NCI-H1436 (cell line): Measurements from ENCODE around the gene NNAT.
"Not testable (repeated sequence)": the region's sequence is repeated elsewhere in the genome, so short reads cannot be mapped to it uniquely, and the experiment has no call there.

Experiments
- DNase-seq: peaks from one replicate; lab custom pipeline; 2025; lab: John Stamatoyannopoulos, UW

The NNAT gene, protein sequence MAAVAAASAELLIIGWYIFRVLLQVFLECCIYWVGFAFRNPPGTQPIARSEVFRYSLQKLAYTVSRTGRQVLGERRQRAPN

DNA sequence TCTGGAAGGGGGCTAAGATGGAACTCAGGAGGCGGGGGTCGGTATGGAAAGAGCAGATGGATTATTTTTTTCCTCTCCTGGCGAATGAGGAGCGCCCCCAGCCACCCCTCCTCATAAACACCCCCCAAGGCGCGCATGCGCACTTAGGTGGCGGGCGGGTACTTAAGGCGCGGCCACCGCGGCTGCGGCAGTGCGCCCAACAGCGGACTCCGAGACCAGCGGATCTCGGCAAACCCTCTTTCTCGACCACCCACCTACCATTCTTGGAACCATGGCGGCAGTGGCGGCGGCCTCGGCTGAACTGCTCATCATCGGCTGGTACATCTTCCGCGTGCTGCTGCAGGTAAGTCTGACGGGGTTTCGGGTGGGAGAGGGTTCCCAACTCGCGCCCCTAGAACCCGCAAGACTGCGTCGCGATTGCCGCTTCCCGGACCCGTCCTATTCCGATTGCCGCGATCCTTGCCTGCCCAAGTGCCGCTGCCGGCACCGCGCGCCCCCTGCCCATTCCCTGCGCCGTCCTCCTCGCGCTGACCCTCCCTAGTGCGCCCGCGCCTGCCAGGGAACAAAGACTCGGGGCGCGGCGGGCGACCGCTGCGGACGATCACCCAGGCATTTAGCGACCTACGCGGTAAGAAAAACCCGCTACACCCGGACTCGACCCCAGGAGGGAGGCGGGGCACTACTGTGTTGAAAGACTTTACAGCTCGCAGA lies at the start of gene NNAT:
Gene NNAT, plus strand, starts transcription at position 190 of the 711 bp plus-strand sequence. Its CDS starts 82 bp downstream, at position 272.
- peak; percentile 71 for DNase-seq

DNA sequence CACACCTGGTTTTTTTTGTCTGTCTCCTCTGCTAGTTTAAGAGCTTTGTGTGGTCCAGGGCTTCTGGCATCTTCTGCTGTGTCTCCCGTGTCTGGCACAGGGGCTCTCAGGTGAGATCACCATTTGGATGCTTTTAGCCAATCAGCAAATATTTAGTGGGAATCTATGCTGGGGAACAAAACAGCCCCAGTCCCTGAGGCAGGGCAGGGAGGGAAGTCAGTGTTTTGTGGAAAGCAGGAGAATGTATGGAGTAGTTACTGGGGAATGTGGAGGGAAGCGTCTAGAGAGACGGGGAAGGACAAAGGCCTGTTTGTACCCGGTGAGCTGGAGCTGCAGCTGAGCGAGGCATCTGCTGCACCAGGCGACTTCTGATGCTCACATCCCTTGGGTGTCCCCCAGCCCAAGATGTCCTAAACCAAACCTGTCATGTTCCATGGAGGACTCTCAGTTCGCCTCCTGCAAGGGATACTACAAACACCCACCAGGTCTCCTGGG lies 49.3 kb upstream of the NNAT start:
- DNase-seq = no peak

DNA sequence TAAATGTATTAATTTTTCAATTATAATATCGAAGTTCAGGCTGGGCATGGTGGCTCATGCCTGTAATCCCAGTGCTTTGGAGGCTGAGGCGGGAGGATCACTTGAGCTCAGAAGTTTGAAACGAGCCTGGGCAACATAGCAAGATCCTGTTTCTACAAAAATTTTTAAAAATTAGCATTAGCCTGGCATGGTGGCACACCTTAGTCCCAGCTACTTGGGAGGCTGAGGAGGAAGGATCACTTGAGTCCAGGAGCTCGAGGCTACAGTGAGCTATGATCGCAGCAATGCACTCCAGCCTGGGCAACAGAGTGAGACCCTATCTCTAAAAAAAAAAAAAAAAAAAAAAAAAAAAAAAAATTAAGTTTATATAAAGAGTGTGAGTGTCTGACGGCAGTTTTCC lies 48.6 kb upstream of the NNAT start:
- not testable (repeated sequence) for DNase-seq

DNA sequence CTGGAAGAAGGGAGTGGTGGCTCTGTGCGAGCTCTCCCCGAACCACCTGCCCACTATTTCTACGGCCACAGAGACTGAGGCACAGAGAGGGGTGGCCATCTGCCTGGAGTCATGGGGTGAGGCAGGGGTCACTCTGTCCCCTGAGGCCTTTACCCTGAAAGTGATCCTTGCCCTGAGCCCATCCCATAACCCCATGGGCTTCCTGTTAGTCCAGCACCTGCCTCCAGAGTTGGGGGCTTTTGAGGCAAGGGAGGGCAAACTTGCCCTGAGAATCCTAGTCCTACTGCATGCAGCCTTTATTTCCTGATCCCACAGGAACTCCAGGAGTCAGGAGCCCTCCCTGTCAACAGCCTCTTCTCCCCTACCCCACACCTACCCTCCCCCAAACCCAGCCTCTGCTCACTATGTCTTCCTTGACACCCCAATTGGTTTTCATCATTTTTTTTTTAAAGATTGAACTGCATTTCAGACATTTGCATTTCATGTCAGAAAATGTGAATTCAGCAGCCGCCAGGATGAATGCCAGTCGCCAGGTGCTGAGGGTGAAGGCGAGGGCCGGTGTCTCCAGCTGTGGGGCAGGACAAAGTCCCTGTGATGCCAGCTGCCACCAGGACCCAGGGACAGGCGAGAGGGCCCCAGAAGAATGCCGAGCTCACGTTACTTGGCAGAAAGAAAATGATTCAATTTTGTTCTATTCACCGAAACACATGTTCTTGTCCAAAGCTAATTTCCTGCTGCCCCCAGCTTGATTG lies 47.6 kb upstream of the NNAT start:
- no peak for DNase-seq

DNA sequence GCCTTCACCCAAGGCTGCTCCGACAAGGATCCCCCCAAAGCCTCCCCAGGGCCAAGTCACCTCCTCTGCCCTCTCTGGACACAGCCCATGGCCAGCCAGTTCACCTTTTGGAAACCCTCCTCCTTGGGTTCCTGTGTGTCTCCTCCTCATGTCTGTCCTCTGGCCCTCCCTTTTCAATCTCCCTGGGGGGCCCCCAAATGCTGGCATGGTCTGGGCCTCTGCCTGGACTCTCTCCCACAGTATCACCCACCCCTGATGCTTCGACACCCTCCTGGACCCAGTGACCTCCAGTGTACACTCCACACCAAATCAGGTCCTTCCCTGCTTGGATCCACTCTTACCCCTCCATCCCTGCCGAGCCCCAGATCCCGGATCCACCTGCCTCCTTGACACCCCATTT lies 46.7 kb upstream of the NNAT start:
- no peak for DNase-seq

DNA sequence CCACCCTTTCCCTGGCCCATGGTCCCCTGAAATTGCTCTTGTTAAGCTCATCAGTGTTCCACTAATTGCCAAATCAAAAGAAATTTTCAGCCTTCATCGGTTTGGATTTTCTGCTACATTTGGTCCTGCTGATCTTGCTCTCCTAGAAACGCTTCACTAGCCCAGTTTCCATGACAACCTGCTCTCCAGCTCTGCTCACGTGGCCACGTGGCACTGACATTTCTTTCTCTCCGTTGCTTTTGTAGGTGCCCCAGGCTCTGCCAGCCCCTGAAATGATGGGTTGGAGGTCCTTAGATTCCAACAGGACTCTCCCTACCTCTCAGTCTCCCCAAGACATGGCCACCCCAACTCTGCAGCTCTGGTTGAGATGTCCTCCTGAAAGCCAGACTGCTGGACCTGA lies 45.8 kb upstream of the NNAT start:
- DNase-seq = no peak

DNA sequence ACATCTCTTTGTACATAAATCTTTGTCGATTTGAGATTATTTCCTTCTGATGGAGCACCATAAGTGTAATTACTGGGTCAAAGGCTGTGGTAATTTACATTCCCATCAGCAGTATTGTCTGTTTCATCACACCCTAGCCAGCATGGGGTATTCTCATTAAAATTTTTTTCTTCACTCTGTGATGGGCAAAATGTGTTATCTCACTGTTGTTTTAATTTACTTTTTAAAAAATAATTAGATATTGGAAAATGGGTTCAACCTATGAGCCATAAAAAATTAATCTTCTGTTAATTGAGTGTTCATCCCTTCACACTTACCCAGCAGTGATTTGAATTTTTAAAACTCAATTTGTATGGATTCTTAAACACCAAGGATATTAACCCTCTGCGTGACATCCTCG lies 44.0 kb upstream of the NNAT start:
- no peak for DNase-seq

DNA sequence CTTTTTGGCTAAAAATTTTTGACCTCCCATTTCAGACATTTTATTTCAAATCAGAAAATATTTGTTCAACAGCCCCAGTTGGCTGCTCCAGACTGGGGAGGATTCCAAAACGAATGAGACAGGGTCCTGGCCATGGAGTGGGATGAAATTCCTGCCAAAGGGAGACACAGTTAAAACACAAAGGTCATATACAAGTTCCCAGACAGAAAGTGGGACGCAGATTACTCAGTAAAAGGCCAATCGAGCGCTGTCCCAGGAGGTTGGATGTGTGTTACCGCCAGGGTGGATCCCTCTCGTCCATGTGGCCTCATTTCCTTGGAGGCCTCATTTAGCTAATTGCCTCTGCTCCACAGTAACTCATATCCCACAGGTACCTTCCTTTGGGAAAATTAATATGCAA lies 41.8 kb upstream of the NNAT start:
- DNase-seq = no peak

DNA sequence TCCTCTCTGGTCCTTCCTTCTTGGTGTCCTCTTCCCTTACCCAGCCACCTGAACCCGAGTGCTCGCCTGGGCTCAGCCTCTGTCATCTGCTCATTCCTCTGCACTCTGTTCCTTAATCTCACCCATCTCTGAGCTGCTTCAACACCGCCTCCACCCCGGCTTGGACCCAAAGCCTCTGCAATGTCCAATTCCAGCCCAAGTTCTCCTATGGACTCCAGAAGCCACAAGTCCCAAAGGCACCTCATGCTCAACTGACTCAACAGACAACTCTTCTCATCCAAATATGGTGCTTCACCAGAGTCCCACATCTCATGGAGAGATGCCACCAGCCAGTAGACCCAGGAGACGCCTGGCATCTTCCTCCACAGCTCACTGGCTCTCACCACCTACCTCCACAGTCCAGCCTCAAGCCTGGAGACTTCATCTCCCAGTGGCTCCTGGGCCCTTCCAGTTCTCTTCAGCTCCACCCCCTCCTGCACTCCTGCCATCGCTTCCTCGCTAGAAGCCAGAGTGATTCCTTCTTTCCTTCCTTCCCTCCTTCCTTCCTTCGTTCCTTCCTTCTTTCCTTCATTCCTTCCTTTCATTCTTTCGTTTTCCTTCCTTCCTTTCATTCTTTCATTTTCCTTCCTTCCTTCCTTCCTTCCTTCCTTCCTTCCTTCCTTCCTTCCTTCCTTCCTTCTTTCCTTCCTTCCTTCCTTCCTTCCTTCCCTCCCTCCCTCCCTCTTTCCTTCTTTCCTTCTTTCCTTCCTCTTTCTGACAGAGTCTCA lies 40.9 kb upstream of the NNAT start:
- no peak for DNase-seq

DNA sequence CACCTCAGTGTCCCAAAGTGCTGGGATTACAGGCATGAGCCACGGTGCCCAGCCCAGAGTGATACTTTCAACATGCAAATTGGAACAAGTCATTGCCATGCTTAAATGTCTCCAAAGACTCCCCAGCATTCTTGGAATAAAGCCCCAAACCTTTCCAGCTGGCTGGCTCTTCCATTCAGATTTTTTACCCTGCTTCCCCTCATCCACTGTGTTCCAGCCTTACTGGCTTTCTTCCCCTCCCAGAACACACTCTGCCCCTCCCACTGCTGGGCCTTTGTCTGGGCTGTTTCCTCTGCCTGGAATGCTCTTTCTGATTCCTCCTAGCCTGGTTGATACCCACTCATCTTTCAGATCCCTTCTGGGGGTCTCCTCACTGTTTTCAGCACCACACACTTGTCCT lies 40.1 kb upstream of the NNAT start:
- DNase-seq = no peak

DNA sequence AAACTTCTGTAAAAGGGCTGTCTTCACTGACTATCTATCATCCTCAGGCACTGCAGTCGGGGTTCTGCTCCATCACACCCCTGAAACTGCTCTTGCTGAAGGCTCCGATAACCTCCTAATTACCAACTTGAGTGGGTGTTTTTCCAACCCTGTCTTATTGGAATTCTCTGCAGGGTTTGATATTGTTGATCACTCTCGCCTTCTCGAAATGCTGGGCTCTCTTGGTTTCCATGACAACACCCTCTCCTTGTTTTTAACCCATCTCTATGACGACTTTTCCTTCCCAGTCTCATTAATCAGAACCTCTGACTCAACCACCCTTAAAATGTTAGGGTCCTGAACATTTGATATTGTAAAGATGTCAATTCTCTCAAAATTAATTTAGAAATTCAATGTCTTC lies 39.4 kb upstream of the NNAT start:
- no peak for DNase-seq

DNA sequence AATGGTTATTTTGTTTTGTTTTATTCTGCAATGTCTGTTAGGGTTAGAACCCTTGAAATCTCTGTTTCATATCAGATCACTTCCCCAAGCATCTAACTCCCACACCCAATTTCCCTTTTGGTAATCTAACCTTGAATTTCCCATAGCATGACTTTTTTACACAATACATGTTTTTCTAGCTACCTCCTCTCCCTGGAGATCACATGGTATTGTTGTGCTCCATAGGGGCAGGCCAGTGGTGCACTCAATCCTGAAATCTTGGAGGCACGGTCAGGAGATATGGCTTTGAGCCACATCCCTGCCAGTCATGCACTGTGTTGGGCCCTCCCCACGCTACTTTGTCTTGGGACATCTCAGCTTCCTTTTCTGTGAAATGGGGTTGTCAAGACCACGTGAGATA lies 36.7 kb upstream of the NNAT start:
- no peak for DNase-seq

DNA sequence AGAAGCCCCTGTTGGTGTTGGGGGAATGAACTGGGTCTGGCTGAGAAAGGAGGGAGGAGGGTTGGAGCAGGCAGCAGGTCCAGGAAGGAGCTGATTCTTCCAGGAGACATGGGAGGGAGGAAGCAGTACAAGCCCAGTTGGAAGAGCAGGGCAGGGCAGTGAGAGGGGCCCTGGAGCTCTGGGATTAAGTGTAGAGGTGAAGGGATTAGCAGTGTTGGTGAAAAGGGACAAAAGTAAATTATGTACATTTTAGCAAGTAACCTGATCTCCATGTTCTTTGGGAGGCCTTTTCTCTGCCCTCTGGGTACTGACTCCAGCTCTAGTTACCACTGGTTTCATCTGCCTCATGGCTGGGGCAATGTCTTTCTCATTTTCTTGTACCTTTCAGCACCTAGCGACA lies 34.8 kb upstream of the NNAT start:
- not testable (repeated sequence) for DNase-seq

DNA sequence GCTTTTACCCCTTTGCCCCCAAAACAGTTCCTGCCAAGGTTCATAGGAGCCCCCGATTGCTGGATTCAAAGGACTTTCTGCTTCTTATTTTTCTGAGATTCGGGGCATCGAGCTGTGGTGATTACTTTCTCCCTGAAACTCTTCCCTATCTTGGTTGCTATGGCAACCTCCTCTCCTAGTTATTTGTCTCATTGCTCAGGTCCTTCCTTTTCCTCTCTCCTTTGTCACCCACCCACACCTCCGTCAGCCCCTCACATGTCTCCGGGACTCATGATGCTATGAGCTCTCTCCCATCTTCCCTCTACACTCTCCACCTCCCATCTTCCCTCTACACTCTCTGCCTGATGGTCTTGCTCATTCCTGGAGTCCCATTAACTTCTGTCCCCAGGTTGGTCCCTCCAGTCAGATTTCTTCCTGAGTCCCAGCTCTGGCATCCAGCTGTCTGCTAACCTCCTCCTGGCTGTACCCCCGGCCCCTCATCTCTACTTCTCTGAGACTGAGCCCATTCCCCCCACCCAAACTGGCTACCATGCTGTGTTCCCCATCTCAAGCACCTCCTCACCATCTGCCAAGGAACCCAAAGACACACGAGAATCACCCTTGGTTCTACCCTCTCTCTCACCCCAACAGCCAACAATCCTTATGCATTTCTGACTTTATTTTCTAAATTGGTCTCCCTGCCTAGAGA lies 30.2 kb upstream of the NNAT start:
- no peak for DNase-seq

DNA sequence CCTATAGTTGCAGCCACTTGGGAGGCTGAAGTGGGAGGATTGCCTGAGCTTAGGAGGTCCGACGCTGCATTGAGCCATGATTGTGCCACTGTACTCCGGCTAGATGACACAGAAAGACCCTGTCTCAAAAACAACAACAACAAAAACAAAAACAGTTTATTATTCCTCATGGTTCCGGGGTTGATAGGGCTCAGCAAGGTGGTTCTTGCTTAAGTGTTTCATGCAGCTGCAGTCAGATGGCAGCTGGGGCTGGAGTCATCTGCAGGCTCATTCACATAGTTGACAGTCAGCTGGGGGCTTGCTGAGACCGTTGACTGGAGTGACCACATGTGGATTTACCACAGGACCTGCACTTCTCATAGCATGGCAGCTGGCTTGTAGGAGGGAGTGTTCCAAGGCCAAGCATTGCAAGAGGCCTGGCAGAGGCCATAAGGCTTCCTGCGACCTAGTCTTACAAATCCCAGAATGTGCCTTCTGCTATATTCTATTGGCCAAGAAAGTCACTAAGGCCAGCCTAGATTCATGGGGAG lies 28.9 kb upstream of the NNAT start:
- no peak for DNase-seq

DNA sequence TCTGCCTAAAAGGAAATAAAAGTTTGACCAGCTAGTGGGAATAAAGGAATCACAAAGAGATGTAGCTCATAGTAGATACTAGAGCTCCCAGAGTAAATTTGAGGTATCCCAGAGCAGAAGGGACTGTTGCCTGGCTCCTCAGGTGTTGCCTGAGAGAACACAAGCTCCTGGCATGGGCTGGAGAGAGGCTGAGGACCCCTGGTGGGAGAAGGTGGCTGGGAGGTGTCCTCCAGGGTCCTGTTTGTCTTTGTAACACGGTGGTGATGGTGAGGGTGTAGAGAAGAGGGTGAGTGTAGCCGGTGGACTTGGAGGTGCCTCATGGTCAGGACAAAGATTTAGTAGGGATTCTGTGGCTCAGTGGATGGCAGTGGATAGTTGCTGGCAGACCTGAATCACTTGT lies 28.1 kb upstream of the NNAT start:
- no peak for DNase-seq

DNA sequence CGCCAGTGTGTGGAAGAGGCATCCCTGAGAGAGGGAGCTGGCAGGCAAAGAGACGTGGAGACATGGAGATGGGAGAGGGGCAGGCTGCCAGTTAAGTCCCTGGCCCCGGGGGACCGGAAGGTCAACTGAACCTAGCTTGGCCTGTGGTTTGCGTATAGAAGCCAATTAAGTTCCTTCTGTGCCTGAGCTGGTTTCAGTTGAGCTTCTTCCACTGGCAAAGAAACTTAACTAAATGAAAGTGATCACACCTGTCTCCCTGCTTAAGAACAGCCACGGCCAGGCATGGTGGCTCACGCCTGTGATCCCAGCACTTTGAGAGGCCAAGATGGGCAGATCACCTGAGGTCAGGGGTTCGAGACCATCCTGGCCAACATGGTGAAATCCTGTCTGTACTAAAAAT lies 26.7 kb upstream of the NNAT start:
- no peak for DNase-seq

DNA sequence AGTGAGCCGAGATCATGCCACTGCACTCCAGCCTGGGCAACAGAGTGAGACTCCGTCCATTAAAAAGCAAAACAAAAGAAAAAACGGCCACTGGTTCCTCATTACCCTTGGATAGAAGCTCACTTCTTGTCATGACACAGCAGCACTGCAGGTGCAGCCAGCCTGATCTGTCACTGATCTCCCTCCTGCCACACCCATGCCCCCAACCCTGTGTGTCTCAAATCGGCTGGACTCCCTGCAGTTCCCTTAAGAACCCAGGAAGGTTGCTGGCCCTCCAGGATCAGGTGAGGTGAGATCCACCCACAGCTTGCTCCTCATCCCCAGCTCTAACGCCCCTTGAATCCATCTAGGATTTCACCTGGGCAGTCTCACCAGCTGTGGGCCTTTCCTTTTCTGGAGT lies 26.3 kb upstream of the NNAT start:
- no peak for DNase-seq

DNA sequence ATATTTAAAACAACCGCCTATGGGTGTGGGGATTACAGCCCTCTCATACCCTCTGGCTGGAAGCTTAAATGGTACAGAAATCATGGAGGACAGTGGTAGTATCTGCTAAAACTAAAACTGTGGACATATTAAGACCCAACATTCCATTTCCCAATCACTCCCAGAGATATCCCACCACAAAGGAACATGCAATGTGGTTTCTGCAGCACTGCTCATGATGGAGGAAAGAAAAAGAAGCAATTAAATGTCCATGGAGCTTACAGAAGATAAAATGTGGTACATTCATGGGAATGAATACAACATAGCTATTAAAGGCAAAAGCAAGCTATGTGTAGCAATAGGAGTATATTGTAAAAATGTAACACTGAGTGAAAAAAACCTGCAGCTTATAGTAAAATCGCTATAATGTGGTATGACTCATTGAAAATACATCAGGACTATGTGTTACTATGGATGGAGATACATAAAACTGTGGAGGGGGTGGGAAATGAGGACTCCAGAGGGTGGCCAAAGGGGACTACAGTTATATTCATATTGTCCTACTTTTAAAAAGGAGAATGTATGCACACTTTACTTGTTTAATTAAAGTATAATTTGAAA lies 22.9 kb upstream of the NNAT start:
- DNase-seq = no peak

DNA sequence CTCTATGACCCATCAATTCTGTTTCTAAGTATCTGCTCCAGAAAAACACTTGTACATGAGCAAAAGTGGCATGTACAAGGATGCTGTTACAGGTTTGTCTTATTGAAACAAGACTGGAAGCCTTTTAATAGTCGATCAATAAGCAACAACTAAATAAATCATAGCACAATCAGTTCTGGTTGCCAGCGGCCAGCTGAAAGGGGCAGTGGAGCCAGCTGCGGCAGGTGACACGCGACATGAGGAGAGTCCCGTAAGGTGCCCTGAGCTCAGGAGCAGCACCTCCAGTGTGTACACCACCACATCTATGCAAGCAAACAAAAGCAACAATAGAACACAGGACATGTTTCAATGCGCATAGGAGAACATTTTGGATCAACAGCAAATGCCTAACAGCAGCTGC lies 20.7 kb upstream of the NNAT start:
- no peak for DNase-seq

DNA sequence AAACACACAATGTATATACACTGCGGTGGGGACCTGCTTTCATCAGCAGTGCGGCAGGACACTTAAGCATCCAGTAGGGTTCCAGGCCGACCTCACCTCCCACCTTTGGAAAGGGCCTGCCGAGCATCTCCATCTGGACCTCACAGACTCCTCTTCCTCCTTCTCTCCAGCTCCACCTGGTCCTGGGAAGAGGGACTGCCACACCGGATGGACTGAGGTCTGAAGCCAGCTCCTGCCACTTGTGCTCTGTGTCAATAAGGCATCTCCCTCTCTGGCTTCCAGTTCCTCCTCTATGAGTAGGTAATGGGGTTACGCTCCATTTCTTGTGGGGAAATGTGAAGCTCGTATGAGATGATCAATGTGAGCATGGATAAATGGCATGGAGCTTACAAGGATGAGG lies 19.1 kb upstream of the NNAT start:
- no peak for DNase-seq
